ENCODE results near the gene SLC35F4. TPM values are rescaled to one million over a fixed set of nuclear protein-coding genes. Genes with fewer than 3 reads are reported as not detected.
A peak's percentile ranks its signal among the peaks of the same experiment; 100 is the strongest.

SLC35F4 gene
- total RNA-seq, 1 experiment from 2014 or later, result not detected

DNA sequence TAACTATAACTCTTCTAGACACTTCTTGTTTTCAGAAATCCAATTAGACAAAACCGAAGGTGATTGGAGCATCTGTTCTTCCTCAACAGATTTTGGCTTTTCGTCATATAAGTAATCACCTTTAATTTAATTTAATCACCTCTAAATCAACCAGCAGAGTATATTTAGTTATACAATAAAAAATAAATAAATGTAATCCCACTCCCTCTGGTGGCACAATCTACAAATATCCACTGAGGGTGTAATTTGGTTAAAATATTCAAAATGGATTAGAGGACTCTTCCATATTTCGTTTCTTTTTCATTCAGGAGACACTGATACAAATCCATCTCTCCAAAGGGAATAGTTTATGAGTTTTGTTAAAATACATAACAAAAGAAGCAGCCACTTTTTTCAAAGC is 18.3 kb upstream of the SLC35F4 start:
- Histone ChIP-seq H2AFZ (ENCODE audit: low read depth, low read length, poor library complexity, severe bottlenecking) (no peak overlapping the region), H3K79me2 (ENCODE audit: insufficient read depth, low read length) (no peaks in the 10 kb centered on the region), H4K20me1 (ENCODE audit: insufficient read depth) (no peaks in the 10 kb centered on the region), H3K4me1 (ENCODE audit: control insufficient read depth in 1 of 2, insufficient read depth in 2 of 2, low read length in 2 of 2) (no peaks in the 10 kb centered on the region), H3K27me3 (ENCODE audit: insufficient read depth, low read length) (peaks cover 69% of the 10 kb centered on the region), H3K4me2 (ENCODE audit: low read length) (no peak overlapping the region), H3K9ac (ENCODE audit: low read length) (no peak overlapping the region), H3K9me2 (ENCODE audit: insufficient read depth) (no peaks in the 10 kb centered on the region), H3K27ac (ENCODE audit: low read depth, low read length) (no peak overlapping the region), H3K36me3 (ENCODE audit: control insufficient read depth in 1 of 2, insufficient read depth in 2 of 2, low read length in 2 of 2) (no peaks in the 10 kb centered on the region), H3K9me3 (ENCODE audit: control insufficient read depth in 1 of 2, insufficient read depth in 1 of 2, low read depth in 1 of 2, low read length in 2 of 2) (no peaks in the 10 kb centered on the region), H3K4me3 (replicated peaks in 1 of 2; ENCODE audit: low read depth in 1 of 2, low read length in 2 of 2) (no peak overlapping the region)
- POLR2A ChIA-PET, result no interaction called here
- ATAC-seq, result no peak
- RAD21 ChIA-PET (ENCODE audit: low non-redundant PET in 1 of 2, low total read pairs in 2 of 2, uncharacterized antibody in 2 of 2, unreplicated experiment in 2 of 2), result no interaction called here
- TF ChIP-seq RAD21 (IDR thresholded peaks at IDR 0.05; ENCODE audit: low read depth), result peak; percentile 46
- TF ChIP-seq SP1 (IDR thresholded peaks at IDR 0.05; ENCODE audit: low read depth), result no peak
- TF ChIP-seq, protein P1, sequence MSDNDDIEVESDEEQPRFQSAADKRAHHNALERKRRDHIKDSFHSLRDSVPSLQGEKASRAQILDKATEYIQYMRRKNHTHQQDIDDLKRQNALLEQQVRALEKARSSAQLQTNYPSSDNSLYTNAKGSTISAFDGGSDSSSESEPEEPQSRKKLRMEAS (IDR thresholded peaks at IDR 0.05), result no peak
- no peak for TF ChIP-seq CEBPB (IDR thresholded peaks at IDR 0.05; ENCODE audit: low read depth)
- TF ChIP-seq, protein P2, sequence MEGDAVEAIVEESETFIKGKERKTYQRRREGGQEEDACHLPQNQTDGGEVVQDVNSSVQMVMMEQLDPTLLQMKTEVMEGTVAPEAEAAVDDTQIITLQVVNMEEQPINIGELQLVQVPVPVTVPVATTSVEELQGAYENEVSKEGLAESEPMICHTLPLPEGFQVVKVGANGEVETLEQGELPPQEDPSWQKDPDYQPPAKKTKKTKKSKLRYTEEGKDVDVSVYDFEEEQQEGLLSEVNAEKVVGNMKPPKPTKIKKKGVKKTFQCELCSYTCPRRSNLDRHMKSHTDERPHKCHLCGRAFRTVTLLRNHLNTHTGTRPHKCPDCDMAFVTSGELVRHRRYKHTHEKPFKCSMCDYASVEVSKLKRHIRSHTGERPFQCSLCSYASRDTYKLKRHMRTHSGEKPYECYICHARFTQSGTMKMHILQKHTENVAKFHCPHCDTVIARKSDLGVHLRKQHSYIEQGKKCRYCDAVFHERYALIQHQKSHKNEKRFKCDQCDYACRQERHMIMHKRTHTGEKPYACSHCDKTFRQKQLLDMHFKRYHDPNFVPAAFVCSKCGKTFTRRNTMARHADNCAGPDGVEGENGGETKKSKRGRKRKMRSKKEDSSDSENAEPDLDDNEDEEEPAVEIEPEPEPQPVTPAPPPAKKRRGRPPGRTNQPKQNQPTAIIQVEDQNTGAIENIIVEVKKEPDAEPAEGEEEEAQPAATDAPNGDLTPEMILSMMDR (IDR thresholded peaks at IDR 0.05 in 2 of 3, conservative IDR thresholded peaks at IDR 0.05 in 1 of 3; ENCODE audit: borderline replicate concordance in 1 of 3, insufficient read depth in 1 of 3, low read depth in 2 of 3, low read length in 2 of 3), result peak; percentile 26 to 41 (median 31); a peak in 2 of 6 replicates
- no peak for TF ChIP-seq SRF (IDR thresholded peaks at IDR 0.05; ENCODE audit: low read depth)
- DNase-seq (ENCODE audit: low read depth, low spot score), result no peak
- BruUV-seq (replicated peaks), result no TSS peak
- intact Hi-C loops (cut with micrococcal nuclease), result loop anchor here (5.0 kb wide), 1 partner anchor 397 kb away; no protein-coding TSS in a partner anchor
- CTCF ChIA-PET, result interaction anchor here (0.6 to 1.8 kb wide), 5 partner anchors 12 to 249 kb away, joined by 3 to 5 read pairs (median 4); no protein-coding TSS in a partner anchor

DNA sequence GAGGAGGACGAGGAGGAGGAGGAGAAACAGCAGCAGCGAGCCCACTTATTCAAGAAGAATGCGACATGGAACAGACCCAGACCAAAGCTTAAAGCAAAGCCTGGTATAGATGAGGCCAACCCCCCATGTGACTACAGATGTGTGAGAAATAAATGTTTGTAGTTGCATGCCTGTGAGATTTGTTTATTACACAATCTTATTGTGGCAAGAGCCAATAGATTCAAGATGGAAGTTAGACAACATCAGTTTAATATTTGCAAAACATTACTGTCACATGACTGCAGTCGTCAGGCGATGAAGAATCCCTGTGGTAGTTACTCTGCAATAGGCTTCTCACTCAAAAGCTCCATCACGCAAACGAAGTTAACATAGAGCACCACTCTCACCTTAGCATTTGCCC is 17.2 kb upstream of the SLC35F4 start:
- Histone ChIP-seq H2AFZ (ENCODE audit: low read depth, low read length, poor library complexity, severe bottlenecking) (no peak overlapping the region), H3K27me3 (ENCODE audit: insufficient read depth, low read length) (peaks cover 66% of the 10 kb centered on the region), H3K9me3 (ENCODE audit: control insufficient read depth in 1 of 2, insufficient read depth in 1 of 2, low read depth in 1 of 2, low read length in 2 of 2) (no peaks in the 10 kb centered on the region), H4K20me1 (ENCODE audit: insufficient read depth) (no peaks in the 10 kb centered on the region), H3K27ac (ENCODE audit: low read depth, low read length) (no peak overlapping the region), H3K79me2 (ENCODE audit: insufficient read depth, low read length) (no peaks in the 10 kb centered on the region), H3K9me2 (ENCODE audit: insufficient read depth) (no peaks in the 10 kb centered on the region), H3K36me3 (ENCODE audit: control insufficient read depth in 1 of 2, insufficient read depth in 2 of 2, low read length in 2 of 2) (no peaks in the 10 kb centered on the region), H3K4me3 (replicated peaks in 1 of 2; ENCODE audit: low read depth in 1 of 2, low read length in 2 of 2) (no peak overlapping the region), H3K4me1 (ENCODE audit: control insufficient read depth in 1 of 2, insufficient read depth in 2 of 2, low read length in 2 of 2) (no peaks in the 10 kb centered on the region), H3K4me2 (ENCODE audit: low read length) (no peak overlapping the region), H3K9ac (ENCODE audit: low read length) (no peak overlapping the region)
- DNase-seq (ENCODE audit: low read depth, low spot score) (no peak), ATAC-seq (no peak)
- POLR2A ChIA-PET, result no interaction called here
- BruUV-seq (replicated peaks), result no TSS peak
- CTCF ChIA-PET, result interaction anchor here (1.1 to 1.8 kb wide), 2 partner anchors 11 to 190 kb away, joined by 3 to 5 read pairs; no protein-coding TSS in a partner anchor
- RAD21 ChIA-PET (ENCODE audit: low non-redundant PET in 1 of 2, low total read pairs in 2 of 2, uncharacterized antibody in 2 of 2, unreplicated experiment in 2 of 2), result no interaction called here
- intact Hi-C loops (cut with micrococcal nuclease), result loop anchor here (5.0 kb wide), 1 partner anchor 396 kb away; no protein-coding TSS in a partner anchor
- no peak for TF ChIP-seq FOSL1 (IDR thresholded peaks at IDR 0.05; ENCODE audit: low read depth)
- TF ChIP-seq ZFX (IDR thresholded peaks at IDR 0.05), result no peak
- TF ChIP-seq, protein P3, sequence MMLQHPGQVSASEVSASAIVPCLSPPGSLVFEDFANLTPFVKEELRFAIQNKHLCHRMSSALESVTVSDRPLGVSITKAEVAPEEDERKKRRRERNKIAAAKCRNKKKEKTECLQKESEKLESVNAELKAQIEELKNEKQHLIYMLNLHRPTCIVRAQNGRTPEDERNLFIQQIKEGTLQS (IDR thresholded peaks at IDR 0.05), result no peak
- TF ChIP-seq ZNF274 (IDR thresholded peaks at IDR 0.05; ENCODE audit: low read depth, low read length), result no peak
- no peak for TF ChIP-seq ELF1 (IDR thresholded peaks at IDR 0.05; ENCODE audit: borderline replicate concordance, low read depth)
- no peak for TF ChIP-seq SRF (IDR thresholded peaks at IDR 0.05; ENCODE audit: low read depth)
- TF ChIP-seq SP1 (IDR thresholded peaks at IDR 0.05; ENCODE audit: low read depth), result no peak
- TF ChIP-seq CBX3 (IDR thresholded peaks at IDR 0.05; ENCODE audit: low read depth), result no peak
- no peak for TF ChIP-seq EZH2phosphoT487 (IDR thresholded peaks at IDR 0.05; ENCODE audit: borderline replicate concordance)
- no peak for TF ChIP-seq SIN3A (IDR thresholded peaks at IDR 0.05; ENCODE audit: low read depth)
- no peak for TF ChIP-seq JUND (IDR thresholded peaks at IDR 0.05)
- TF ChIP-seq, protein P4, sequence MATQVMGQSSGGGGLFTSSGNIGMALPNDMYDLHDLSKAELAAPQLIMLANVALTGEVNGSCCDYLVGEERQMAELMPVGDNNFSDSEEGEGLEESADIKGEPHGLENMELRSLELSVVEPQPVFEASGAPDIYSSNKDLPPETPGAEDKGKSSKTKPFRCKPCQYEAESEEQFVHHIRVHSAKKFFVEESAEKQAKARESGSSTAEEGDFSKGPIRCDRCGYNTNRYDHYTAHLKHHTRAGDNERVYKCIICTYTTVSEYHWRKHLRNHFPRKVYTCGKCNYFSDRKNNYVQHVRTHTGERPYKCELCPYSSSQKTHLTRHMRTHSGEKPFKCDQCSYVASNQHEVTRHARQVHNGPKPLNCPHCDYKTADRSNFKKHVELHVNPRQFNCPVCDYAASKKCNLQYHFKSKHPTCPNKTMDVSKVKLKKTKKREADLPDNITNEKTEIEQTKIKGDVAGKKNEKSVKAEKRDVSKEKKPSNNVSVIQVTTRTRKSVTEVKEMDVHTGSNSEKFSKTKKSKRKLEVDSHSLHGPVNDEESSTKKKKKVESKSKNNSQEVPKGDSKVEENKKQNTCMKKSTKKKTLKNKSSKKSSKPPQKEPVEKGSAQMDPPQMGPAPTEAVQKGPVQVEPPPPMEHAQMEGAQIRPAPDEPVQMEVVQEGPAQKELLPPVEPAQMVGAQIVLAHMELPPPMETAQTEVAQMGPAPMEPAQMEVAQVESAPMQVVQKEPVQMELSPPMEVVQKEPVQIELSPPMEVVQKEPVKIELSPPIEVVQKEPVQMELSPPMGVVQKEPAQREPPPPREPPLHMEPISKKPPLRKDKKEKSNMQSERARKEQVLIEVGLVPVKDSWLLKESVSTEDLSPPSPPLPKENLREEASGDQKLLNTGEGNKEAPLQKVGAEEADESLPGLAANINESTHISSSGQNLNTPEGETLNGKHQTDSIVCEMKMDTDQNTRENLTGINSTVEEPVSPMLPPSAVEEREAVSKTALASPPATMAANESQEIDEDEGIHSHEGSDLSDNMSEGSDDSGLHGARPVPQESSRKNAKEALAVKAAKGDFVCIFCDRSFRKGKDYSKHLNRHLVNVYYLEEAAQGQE (IDR thresholded peaks at IDR 0.05; ENCODE audit: low read depth), result no peak
- no peak for TF ChIP-seq EZH2 (IDR thresholded peaks at IDR 0.05)
- no peak for TF ChIP-seq RAD21 (IDR thresholded peaks at IDR 0.05; ENCODE audit: low read depth)
